Astrocyte (in vitro differentiated cells and primary cell): ENCODE measurements around the gene RARB.

ENCODE experiments used
- EZH2 ChIP-seq: IDR thresholded peaks from 2 replicates; pipeline ENCODE4 v1.6.1; 2012; ENCODE audit warnings: mild to moderate bottlenecking, low read length, inconsistent platforms; ENCODE audit not compliant: insufficient read depth
- TF ChIP-seq, protein P1 (sequence below): IDR thresholded peaks from 2 replicates; pipeline ENCODE4 v1.5.1; 2011; ENCODE audit warnings: low read depth, mild to moderate bottlenecking, inconsistent platforms, low read length, moderate library complexity; ENCODE audit not compliant: insufficient read depth

GRCh38 chr3:25565807-25566206, 137.7 kb downstream of the RARB start:
- TF ChIP-seq, protein P1, sequence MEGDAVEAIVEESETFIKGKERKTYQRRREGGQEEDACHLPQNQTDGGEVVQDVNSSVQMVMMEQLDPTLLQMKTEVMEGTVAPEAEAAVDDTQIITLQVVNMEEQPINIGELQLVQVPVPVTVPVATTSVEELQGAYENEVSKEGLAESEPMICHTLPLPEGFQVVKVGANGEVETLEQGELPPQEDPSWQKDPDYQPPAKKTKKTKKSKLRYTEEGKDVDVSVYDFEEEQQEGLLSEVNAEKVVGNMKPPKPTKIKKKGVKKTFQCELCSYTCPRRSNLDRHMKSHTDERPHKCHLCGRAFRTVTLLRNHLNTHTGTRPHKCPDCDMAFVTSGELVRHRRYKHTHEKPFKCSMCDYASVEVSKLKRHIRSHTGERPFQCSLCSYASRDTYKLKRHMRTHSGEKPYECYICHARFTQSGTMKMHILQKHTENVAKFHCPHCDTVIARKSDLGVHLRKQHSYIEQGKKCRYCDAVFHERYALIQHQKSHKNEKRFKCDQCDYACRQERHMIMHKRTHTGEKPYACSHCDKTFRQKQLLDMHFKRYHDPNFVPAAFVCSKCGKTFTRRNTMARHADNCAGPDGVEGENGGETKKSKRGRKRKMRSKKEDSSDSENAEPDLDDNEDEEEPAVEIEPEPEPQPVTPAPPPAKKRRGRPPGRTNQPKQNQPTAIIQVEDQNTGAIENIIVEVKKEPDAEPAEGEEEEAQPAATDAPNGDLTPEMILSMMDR: no peak
- TF ChIP-seq EZH2: no peak
